ENCODE results near the gene ASB2. TPM values are rescaled to one million over a fixed set of nuclear protein-coding genes. Genes with fewer than 3 reads are reported as not detected.

The ASB2 gene
- total RNA-seq, 1 donor from 2014 or later = 2.4 TPM

GRCh38 chr14:93897476-93897845 lies 78.9 kb downstream of the ASB2 start:
- no peaks in the 10 kb centered on the region for H3K4me1 ChIP-seq
- DNase-seq (no peak), ATAC-seq (no peak)
- H3K27ac ChIP-seq = no peak overlapping the region
- no peak overlapping the region for H3K4me3 ChIP-seq
- intact Hi-C loops (cut with DNase I) = no loop called here
- H3K9me3 ChIP-seq = no peaks in the 10 kb centered on the region
- H3K36me3 ChIP-seq = no peaks in the 10 kb centered on the region
- no peak for TF ChIP-seq CTCF (IDR thresholded peaks at IDR 0.05)
- H3K27me3 ChIP-seq (ENCODE audit: low read depth) = peaks cover 4% of the 10 kb centered on the region

GRCh38 chr14:93895023-93895604 lies 81.3 kb downstream of the ASB2 start:
- Histone ChIP-seq H3K27me3 (ENCODE audit: low read depth) (peaks cover 6% of the 10 kb centered on the region), H3K9me3 (no peaks in the 10 kb centered on the region), H3K36me3 (no peaks in the 10 kb centered on the region), H3K4me3 (no peak overlapping the region), H3K4me1 (no peaks in the 10 kb centered on the region), H3K27ac (no peak overlapping the region)
- no peak for DNase-seq
- TF ChIP-seq CTCF (IDR thresholded peaks at IDR 0.05) = no peak
- ATAC-seq = no peak
- intact Hi-C loops (cut with DNase I) = no loop called here

GRCh38 chr14:93893661-93894261 lies 82.6 kb downstream of the ASB2 start:
- Histone ChIP-seq H3K9me3 (no peaks in the 10 kb centered on the region), H3K27ac (no peak overlapping the region), H3K27me3 (ENCODE audit: low read depth) (peaks cover 10% of the 10 kb centered on the region), H3K4me3 (no peak overlapping the region), H3K36me3 (no peaks in the 10 kb centered on the region), H3K4me1 (no peaks in the 10 kb centered on the region)
- ATAC-seq (no peak), DNase-seq (no peak)
- TF ChIP-seq CTCF (IDR thresholded peaks at IDR 0.05) = no peak
- intact Hi-C loops (cut with DNase I) = no loop called here

GRCh38 chr14:93892923-93893558 lies 83.3 kb downstream of the ASB2 start:
- Histone ChIP-seq H3K4me1 (no peaks in the 10 kb centered on the region), H3K27me3 (ENCODE audit: low read depth) (peaks cover 15% of the 10 kb centered on the region), H3K27ac (no peak overlapping the region), H3K36me3 (no peaks in the 10 kb centered on the region), H3K9me3 (no peaks in the 10 kb centered on the region), H3K4me3 (no peak overlapping the region)
- DNase-seq (peak; percentile 81), ATAC-seq (peak; percentile 68 to 71)
- TF ChIP-seq CTCF (IDR thresholded peaks at IDR 0.05) = peak; percentile 97
- intact Hi-C loops (cut with DNase I) = no loop called here

- TF ChIP-seq CTCF (IDR thresholded peaks at IDR 0.05) = no peak
- Histone ChIP-seq H3K4me1 (no peaks in the 10 kb centered on the region), H3K27ac (no peak overlapping the region), H3K4me3 (no peak overlapping the region), H3K9me3 (no peaks in the 10 kb centered on the region), H3K27me3 (ENCODE audit: low read depth) (peaks cover 15% of the 10 kb centered on the region), H3K36me3 (no peaks in the 10 kb centered on the region)
- no peak for ATAC-seq
- intact Hi-C loops (cut with DNase I) = no loop called here
- DNase-seq = no peak
Measured at GRCh38 chr14:93892505-93892839, 83.9 kb downstream of the ASB2 start.

Data from lower lobe of right lung (tissue), 2 donors.